ENCODE results near the gene APCDD1L.

APCDD1L gene

DNA sequence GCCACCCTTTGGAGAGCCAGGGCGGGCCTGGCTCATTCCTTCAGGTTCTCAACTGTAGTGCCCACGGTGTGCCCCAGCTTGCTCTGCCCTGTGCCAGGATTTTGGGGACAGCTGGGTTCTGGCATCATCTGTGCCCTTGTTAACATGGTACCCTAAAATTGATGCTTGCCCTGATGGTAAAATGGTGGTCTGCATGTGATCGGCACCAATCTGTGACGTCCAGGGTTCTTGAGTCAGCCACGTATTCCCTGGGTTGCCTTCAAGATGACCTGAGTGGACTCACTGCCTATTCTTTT, 31.2 kb upstream of the APCDD1L start:
- H2BK15ac ChIP-seq (replicated peaks; ENCODE audit: low read depth), result no peak overlapping the region
- WGBS (ENCODE audit: extremely low coverage, insufficient coverage, low lambda C conversion rate), result no CpG with 5 or more reads among the region's 5 CpGs
- H3K56ac ChIP-seq (ENCODE audit: low read length), result peak overlapping the region; percentile 62
- no peak overlapping the region for H3K23ac ChIP-seq (ENCODE audit: low read length)
- H3K4me1 ChIP-seq (ENCODE audit: control insufficient read depth, low read depth, low read length), result peaks cover 3% of the 10 kb centered on the region
- H3K4me2 ChIP-seq (ENCODE audit: low read length), result no peak overlapping the region
- no peak overlapping the region for H2BK120ac ChIP-seq (ENCODE audit: low read depth, low read length)
- no peak overlapping the region for H2AK5ac ChIP-seq (ENCODE audit: low read length)
- no peaks in the 10 kb centered on the region for H3K36me3 ChIP-seq (ENCODE audit: control insufficient read depth, insufficient read depth, low read length)
- no peak overlapping the region for H4K8ac ChIP-seq (ENCODE audit: low read depth, low read length)
- no peak overlapping the region for H3K18ac ChIP-seq (ENCODE audit: low read length)
- no peak overlapping the region for H3K9ac ChIP-seq (ENCODE audit: low read length)
- no peak for DNase-seq
- no peak overlapping the region for H3K4ac ChIP-seq (ENCODE audit: low read depth, low read length)
- H4K5ac ChIP-seq (ENCODE audit: low read length), result no peak overlapping the region
- H3K79me1 ChIP-seq (ENCODE audit: low read length), result no peaks in the 10 kb centered on the region
- no peak overlapping the region for H3K27ac ChIP-seq (ENCODE audit: low read depth, low read length)
- no peak overlapping the region for H3K4me3 ChIP-seq (ENCODE audit: low read length)
- no peaks in the 10 kb centered on the region for H3K27me3 ChIP-seq (ENCODE audit: insufficient read depth, low read length, poor library complexity)
- peak overlapping the region; percentile 10 for H2BK5ac ChIP-seq (ENCODE audit: low read length)
- no peaks in the 10 kb centered on the region for H3K79me2 ChIP-seq (ENCODE audit: control insufficient read depth, insufficient read depth, low read length)

- no CpG with 5 or more reads among the region's 17 CpGs for WGBS (ENCODE audit: extremely low coverage, insufficient coverage, low lambda C conversion rate)
These were observed 30.6 kb upstream of the APCDD1L start for GRCh38 chr20:58545565-58546415.

DNA sequence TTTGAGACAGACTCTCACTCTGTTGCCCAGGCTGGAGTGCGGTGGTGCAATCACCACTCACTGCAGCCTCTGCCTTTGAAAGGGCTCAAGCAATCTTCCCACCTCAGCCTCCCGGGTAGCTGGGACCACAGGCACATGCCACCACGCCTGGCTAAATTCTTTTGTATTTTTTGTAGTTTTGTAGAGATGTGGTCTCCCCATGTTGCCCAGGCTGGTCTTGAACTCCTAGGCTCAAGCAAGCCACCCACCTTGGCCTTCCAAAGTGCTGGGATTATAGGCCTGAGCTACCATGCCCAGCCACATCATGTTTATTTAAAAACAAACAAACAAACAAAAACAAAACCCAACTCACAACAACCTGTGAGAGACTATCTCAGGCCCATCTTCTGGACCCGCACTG, 29.7 kb upstream of the APCDD1L start:
- Histone ChIP-seq H2BK5ac (ENCODE audit: low read length) (no peak overlapping the region), H4K5ac (ENCODE audit: low read length) (no peak overlapping the region), H3K27me3 (ENCODE audit: insufficient read depth, low read length, poor library complexity) (no peaks in the 10 kb centered on the region), H3K23ac (ENCODE audit: low read length) (no peak overlapping the region), H2AK5ac (ENCODE audit: low read length) (no peak overlapping the region), H3K56ac (ENCODE audit: low read length) (no peak overlapping the region), H3K9ac (ENCODE audit: low read length) (no peak overlapping the region), H2BK15ac (replicated peaks; ENCODE audit: low read depth) (no peak overlapping the region), H3K4me1 (ENCODE audit: control insufficient read depth, low read depth, low read length) (peaks cover 3% of the 10 kb centered on the region), H2BK120ac (ENCODE audit: low read depth, low read length) (no peak overlapping the region), H3K36me3 (ENCODE audit: control insufficient read depth, insufficient read depth, low read length) (no peaks in the 10 kb centered on the region), H3K18ac (ENCODE audit: low read length) (no peak overlapping the region), H3K79me2 (ENCODE audit: control insufficient read depth, insufficient read depth, low read length) (no peaks in the 10 kb centered on the region), H3K79me1 (ENCODE audit: low read length) (no peaks in the 10 kb centered on the region), H3K27ac (ENCODE audit: low read depth, low read length) (no peak overlapping the region), H3K4ac (ENCODE audit: low read depth, low read length) (no peak overlapping the region), H3K4me3 (ENCODE audit: low read length) (no peak overlapping the region), H3K4me2 (ENCODE audit: low read length) (no peak overlapping the region), H4K8ac (ENCODE audit: low read depth, low read length) (no peak overlapping the region)
- no CpG with 5 or more reads among the region's 4 CpGs for WGBS (ENCODE audit: extremely low coverage, insufficient coverage, low lambda C conversion rate)
- no peak for DNase-seq

More at GRCh38 chr20:58545565-58546415, 30.6 kb upstream of the APCDD1L start:
- H3K4me3 ChIP-seq (ENCODE audit: low read length), result no peak overlapping the region
- no peak for DNase-seq
- no peak overlapping the region for H4K5ac ChIP-seq (ENCODE audit: low read length)
- H3K4ac ChIP-seq (ENCODE audit: low read depth, low read length), result no peak overlapping the region
- no peak overlapping the region for H3K27ac ChIP-seq (ENCODE audit: low read depth, low read length)
- H3K27me3 ChIP-seq (ENCODE audit: insufficient read depth, low read length, poor library complexity), result no peaks in the 10 kb centered on the region
- no peak overlapping the region for H3K9ac ChIP-seq (ENCODE audit: low read length)
- peaks cover 3% of the 10 kb centered on the region for H3K4me1 ChIP-seq (ENCODE audit: control insufficient read depth, low read depth, low read length)
- H3K18ac ChIP-seq (ENCODE audit: low read length), result no peak overlapping the region
- no peaks in the 10 kb centered on the region for H3K79me1 ChIP-seq (ENCODE audit: low read length)
- H3K36me3 ChIP-seq (ENCODE audit: control insufficient read depth, insufficient read depth, low read length), result no peaks in the 10 kb centered on the region
- no peak overlapping the region for H3K4me2 ChIP-seq (ENCODE audit: low read length)
- no peak overlapping the region for H2AK5ac ChIP-seq (ENCODE audit: low read length)
- H3K79me2 ChIP-seq (ENCODE audit: control insufficient read depth, insufficient read depth, low read length), result no peaks in the 10 kb centered on the region
- no peak overlapping the region for H2BK5ac ChIP-seq (ENCODE audit: low read length)
- no peak overlapping the region for H2BK120ac ChIP-seq (ENCODE audit: low read depth, low read length)
- H3K23ac ChIP-seq (ENCODE audit: low read length), result no peak overlapping the region
- no peak overlapping the region for H4K8ac ChIP-seq (ENCODE audit: low read depth, low read length)
- H3K56ac ChIP-seq (ENCODE audit: low read length), result peak overlapping the region; percentile 62
- no peak overlapping the region for H2BK15ac ChIP-seq (replicated peaks; ENCODE audit: low read depth)

DNA sequence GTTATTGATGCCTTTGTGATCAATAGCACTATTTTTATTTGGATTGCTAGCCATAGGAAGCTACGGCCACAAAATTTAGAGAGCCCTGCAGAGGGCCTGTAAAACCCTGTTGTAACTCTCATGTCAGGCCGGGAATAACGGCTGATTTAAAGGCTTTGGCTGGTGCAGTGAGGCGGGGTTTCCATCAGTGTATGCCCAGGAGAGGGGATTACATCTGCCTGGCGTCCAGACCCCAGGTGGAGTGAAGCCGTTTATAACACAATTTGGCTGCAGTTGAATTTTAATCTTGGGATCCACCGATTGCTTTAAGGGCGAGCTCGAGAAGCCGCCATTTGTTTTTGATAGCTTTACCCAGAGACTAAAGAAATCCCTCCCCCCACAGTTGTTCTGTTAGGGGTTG, 29.1 kb upstream of the APCDD1L start:
- Histone ChIP-seq H4K5ac (ENCODE audit: low read length) (no peak overlapping the region), H3K9ac (ENCODE audit: low read length) (no peak overlapping the region), H2BK5ac (ENCODE audit: low read length) (no peak overlapping the region), H3K27me3 (ENCODE audit: insufficient read depth, low read length, poor library complexity) (no peaks in the 10 kb centered on the region), H3K79me2 (ENCODE audit: control insufficient read depth, insufficient read depth, low read length) (no peaks in the 10 kb centered on the region), H3K27ac (ENCODE audit: low read depth, low read length) (no peak overlapping the region), H3K36me3 (ENCODE audit: control insufficient read depth, insufficient read depth, low read length) (no peaks in the 10 kb centered on the region), H3K4me2 (ENCODE audit: low read length) (no peak overlapping the region), H3K18ac (ENCODE audit: low read length) (no peak overlapping the region), H3K4me3 (ENCODE audit: low read length) (no peak overlapping the region), H3K23ac (ENCODE audit: low read length) (no peak overlapping the region), H2BK15ac (replicated peaks; ENCODE audit: low read depth) (no peak overlapping the region), H3K4ac (ENCODE audit: low read depth, low read length) (no peak overlapping the region), H3K56ac (ENCODE audit: low read length) (peak overlapping the region; percentile 5), H3K79me1 (ENCODE audit: low read length) (no peaks in the 10 kb centered on the region), H3K4me1 (ENCODE audit: control insufficient read depth, low read depth, low read length) (peaks cover 3% of the 10 kb centered on the region), H2AK5ac (ENCODE audit: low read length) (no peak overlapping the region), H2BK120ac (ENCODE audit: low read depth, low read length) (no peak overlapping the region), H4K8ac (ENCODE audit: low read depth, low read length) (no peak overlapping the region)
- no CpG with 5 or more reads among the region's 10 CpGs for WGBS (ENCODE audit: extremely low coverage, insufficient coverage, low lambda C conversion rate)
- DNase-seq, result peak; percentile 5

DNA sequence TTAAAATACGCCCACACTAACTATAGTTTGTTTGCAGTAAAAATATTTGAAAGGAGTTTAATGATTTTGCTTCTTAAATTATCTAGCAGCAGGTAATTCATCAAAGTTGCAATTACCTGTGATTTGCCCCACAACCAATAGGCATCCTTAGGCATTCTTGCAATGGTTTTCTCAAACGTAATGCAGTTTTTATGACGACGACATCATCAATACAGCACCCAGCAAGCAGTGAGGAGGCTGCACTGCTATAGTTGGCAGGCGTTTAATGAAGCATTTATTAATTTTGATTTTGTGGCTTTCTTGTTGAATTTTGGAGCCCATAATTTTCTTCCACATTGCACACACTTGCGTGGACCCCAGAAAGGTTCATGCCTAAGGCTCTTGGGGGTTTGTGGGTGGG, 28.1 kb upstream of the APCDD1L start:
- Histone ChIP-seq H2BK15ac (replicated peaks; ENCODE audit: low read depth) (no peak overlapping the region), H2AK5ac (ENCODE audit: low read length) (no peak overlapping the region), H3K23ac (ENCODE audit: low read length) (no peak overlapping the region), H3K56ac (ENCODE audit: low read length) (no peak overlapping the region), H3K36me3 (ENCODE audit: control insufficient read depth, insufficient read depth, low read length) (no peaks in the 10 kb centered on the region), H3K4me2 (ENCODE audit: low read length) (no peak overlapping the region), H3K27me3 (ENCODE audit: insufficient read depth, low read length, poor library complexity) (no peaks in the 10 kb centered on the region), H3K79me1 (ENCODE audit: low read length) (no peaks in the 10 kb centered on the region), H3K27ac (ENCODE audit: low read depth, low read length) (no peak overlapping the region), H2BK5ac (ENCODE audit: low read length) (no peak overlapping the region), H3K4ac (ENCODE audit: low read depth, low read length) (no peak overlapping the region), H3K79me2 (ENCODE audit: control insufficient read depth, insufficient read depth, low read length) (no peaks in the 10 kb centered on the region), H3K4me1 (ENCODE audit: control insufficient read depth, low read depth, low read length) (peaks cover 3% of the 10 kb centered on the region), H4K8ac (ENCODE audit: low read depth, low read length) (no peak overlapping the region), H4K5ac (ENCODE audit: low read length) (no peak overlapping the region), H3K9ac (ENCODE audit: low read length) (no peak overlapping the region), H2BK120ac (ENCODE audit: low read depth, low read length) (no peak overlapping the region), H3K18ac (ENCODE audit: low read length) (no peak overlapping the region), H3K4me3 (ENCODE audit: low read length) (no peak overlapping the region)
- no CpG with 5 or more reads among the region's 6 CpGs for WGBS (ENCODE audit: extremely low coverage, insufficient coverage, low lambda C conversion rate)
- no peak for DNase-seq

Measured in mesendoderm (in vitro differentiated cells).